GM19395 (cell line): ENCODE data around the gene EEF2KMT.
A peak's percentile ranks its signal among the peaks of the same experiment; 100 is the strongest.

Experiments
- ATAC-seq: cut with Tn5 transposase; IDR thresholded peaks from one replicate; pipeline ENCODE4 v1.9.1; 2021; ENCODE audit warnings: mild to moderate bottlenecking, moderate library complexity; ENCODE audit not compliant: unreplicated experiment

Gene EEF2KMT

GRCh38 chr16:5042574-5043171, 54.9 kb downstream of the EEF2KMT start:
- ATAC-seq, result no peak

- ATAC-seq, result peak; percentile 84
Measured at GRCh38 chr16:5041600-5042133, 55.9 kb downstream of the EEF2KMT start.

GRCh38 chr16:5040451-5040850, 57.1 kb downstream of the EEF2KMT start:
- ATAC-seq, result no peak

GRCh38 chr16:5036228-5037156, 61.1 kb downstream of the EEF2KMT start:
- no peak for ATAC-seq

- no peak for ATAC-seq
Measured at GRCh38 chr16:5035909-5036227, 61.7 kb downstream of the EEF2KMT start.
